Ovary (tissue), 3 donors: Measurements from ENCODE around the gene VAV2.

Experiments used
- POLR2A ChIP-seq: fragments of 450-650 bp; IDR thresholded peaks from one replicate; pipeline ENCODE4 v1.6.1; 2017; ENCODE audit warnings: antibody characterized with exemption, mild to moderate bottlenecking, moderate library complexity
- TF ChIP-seq, protein P1 (sequence below), 3 donors: fragments of 450-650 bp in 2 of 3; fragments of 200-600 bp in 1 of 3; IDR thresholded peaks; one replicate each; pipeline versions ENCODE4 v1.5.1 to v1.8.0; 2016 to 2022; ENCODE audit warnings: antibody characterized with exemption in 3 of 3, mild to moderate bottlenecking in 1 of 3
- donor health status: DM: no; HTN: no; CAD: no.

DNA sequence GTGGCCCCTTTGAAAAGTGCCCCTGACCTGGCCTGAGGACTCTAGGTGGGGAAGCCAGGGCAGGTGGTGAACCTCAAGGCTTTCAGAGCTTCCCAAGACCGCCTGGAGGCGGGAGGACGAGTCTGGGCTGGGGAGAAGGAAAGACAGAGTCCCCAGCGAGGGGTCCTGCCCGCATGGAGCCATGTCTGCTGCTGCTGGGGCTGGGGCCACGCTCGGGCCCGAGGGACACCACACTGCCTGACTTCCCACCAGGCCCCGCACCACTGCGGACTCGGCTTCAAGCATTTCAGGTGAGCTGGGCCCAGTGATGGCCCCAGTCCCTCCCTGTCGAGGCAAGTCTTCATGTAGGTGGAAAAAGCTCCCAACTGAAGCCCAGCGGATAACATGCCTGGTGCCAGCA is 191.9 kb downstream of the VAV2 start:
- TF ChIP-seq, protein P1, sequence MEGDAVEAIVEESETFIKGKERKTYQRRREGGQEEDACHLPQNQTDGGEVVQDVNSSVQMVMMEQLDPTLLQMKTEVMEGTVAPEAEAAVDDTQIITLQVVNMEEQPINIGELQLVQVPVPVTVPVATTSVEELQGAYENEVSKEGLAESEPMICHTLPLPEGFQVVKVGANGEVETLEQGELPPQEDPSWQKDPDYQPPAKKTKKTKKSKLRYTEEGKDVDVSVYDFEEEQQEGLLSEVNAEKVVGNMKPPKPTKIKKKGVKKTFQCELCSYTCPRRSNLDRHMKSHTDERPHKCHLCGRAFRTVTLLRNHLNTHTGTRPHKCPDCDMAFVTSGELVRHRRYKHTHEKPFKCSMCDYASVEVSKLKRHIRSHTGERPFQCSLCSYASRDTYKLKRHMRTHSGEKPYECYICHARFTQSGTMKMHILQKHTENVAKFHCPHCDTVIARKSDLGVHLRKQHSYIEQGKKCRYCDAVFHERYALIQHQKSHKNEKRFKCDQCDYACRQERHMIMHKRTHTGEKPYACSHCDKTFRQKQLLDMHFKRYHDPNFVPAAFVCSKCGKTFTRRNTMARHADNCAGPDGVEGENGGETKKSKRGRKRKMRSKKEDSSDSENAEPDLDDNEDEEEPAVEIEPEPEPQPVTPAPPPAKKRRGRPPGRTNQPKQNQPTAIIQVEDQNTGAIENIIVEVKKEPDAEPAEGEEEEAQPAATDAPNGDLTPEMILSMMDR (IDR thresholded peaks at IDR 0.05): no peak
- no peak for TF ChIP-seq POLR2A
